Left lung (tissue), 10 donors: ENCODE data around the gene FOXK2. TPM values are rescaled to one million over a fixed set of nuclear protein-coding genes. Genes with fewer than 3 reads are reported as not detected.

Source experiments
- ATAC-seq: fragments of 200-7000 bp; cut with Tn5 transposase; one replicate; pipeline ENCODE4 v1.9.1; 2020; ENCODE audit warnings: moderate library complexity
- DNase-seq, 4 donors: peaks; one replicate each; pipeline ENCODE4 v3.0.0-alpha.2; 2013 to 2020
- H3K27ac ChIP-seq, 2 donors: fragments of 200-600 bp; sonication (generic) in 1 of 2; one replicate each; pipeline versions ENCODE4 v1.5.0 to v1.8.0; 2020 to 2021
- H3K27me3 ChIP-seq, 2 donors: fragments of 200-600 bp; sonication (generic) in 1 of 2; one replicate each; pipeline versions ENCODE4 v1.5.0 to v1.8.0; 2020 to 2021
- H3K36me3 ChIP-seq, 2 donors: fragments of 200-600 bp; sonication (generic) in 1 of 2; one replicate each; pipeline versions ENCODE4 v1.5.0 to v1.8.0; 2020 to 2021
- H3K4me1 ChIP-seq, 2 donors: fragments of 200-600 bp; one replicate each; pipeline ENCODE4 v1.8.0; 2021
- H3K4me3 ChIP-seq, 2 donors: fragments of 200-600 bp; sonication (generic) in 1 of 2; one replicate each; pipeline versions ENCODE4 v1.5.0 to v1.8.0; 2020 to 2021; ENCODE audit warnings: mild to moderate bottlenecking in 1 of 2
- H3K9me3 ChIP-seq, 2 donors: fragments of 200-600 bp; sonication (generic) in 1 of 2; one replicate each; pipeline versions ENCODE4 v1.5.0 to v1.8.0; 2020 to 2021
- intact Hi-C, 2 donors: fragments of 100-400 bp; cut with DNase I; formaldehyde crosslinking; loops; one replicate each; pipeline versions ENCODE4 v1.11.2 to v1.14.2; 2022
- polyA plus RNA-seq, 6 donors: library from polyadenylated mRNA; unstranded; fragments of 120-200 nt; gene quantifications; one replicate each; pipeline ENCODE4 v1.2.1, GENCODE V29; 2013; ENCODE audit not compliant: insufficient read length in 6 of 6
- total RNA-seq, 2 donors: library from RNA; stranded (reverse); fragmentation: NEBNext Ultra II Directional; extraction: Animal tissue kit (Norgen Biotek cat#: 25700); gene quantifications; one replicate each; pipeline ENCODE4 v1.2.1, GENCODE V29; 2021
- TF ChIP-seq, protein P1 (sequence below), 2 donors: fragments of 200-600 bp; sonication (generic) in 1 of 2; IDR thresholded peaks; one replicate each; pipeline versions ENCODE4 v1.5.0 to v1.8.0; 2021; ENCODE audit warnings: antibody characterized with exemption in 2 of 2
- donor health status: DM: no; HTN: yes; CAD: no.
- donor health status: DM: no; HTN: no; CAD: no.

Gene FOXK2
- total and polyA plus RNA-seq, 8 donors: 31.2 to 57.0 (median 38.1) TPM

DNA sequence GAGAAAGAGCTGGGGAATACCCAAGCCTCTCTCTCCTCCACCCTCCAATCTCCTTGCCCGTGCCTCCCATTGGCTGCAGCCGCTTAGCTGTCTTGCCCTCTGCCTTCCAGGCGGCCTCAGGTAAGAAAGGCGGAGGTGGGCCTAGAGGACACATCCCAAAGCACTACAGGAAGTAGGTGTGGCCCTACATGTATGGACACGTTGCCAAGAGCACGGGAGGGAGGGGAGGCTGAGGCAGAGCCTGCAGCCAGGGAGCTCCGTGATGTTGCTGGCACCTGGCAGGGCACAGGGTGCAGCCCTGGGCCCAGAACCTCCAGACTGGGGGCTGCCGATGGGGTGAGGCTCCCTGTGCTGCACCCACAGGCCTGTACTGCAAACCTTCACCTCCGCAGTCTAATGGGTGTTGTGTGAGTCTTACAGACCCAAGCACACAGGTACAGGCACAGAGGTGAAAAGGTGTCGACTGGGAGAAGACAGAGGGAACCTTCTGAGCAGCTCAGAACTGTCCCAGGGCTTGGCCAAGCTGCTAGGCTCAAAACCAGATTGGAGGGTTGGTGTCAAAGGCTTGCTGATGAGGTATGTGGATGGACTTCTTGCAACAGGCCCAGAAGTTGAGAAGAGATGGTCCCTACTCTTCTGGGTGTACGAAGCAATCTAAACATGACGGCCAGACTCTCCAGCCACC lies 23.5 kb upstream of the FOXK2 start:
- DNase-seq (no peak), ATAC-seq (no peak)
- Histone ChIP-seq H3K36me3 (no peaks in the 10 kb centered on the region), H3K4me1 (peaks cover 5 to 39% of the 10 kb centered on the region in 2 donors), H3K27ac (peak overlapping the region; percentile 84 to 87), H3K27me3 (no peaks in the 10 kb centered on the region), H3K4me3 (peak overlapping the region in 1 of 2 donors; percentile 60), H3K9me3 (no peaks in the 10 kb centered on the region)
- intact Hi-C loops: no loop called here
- TF ChIP-seq, protein P1, sequence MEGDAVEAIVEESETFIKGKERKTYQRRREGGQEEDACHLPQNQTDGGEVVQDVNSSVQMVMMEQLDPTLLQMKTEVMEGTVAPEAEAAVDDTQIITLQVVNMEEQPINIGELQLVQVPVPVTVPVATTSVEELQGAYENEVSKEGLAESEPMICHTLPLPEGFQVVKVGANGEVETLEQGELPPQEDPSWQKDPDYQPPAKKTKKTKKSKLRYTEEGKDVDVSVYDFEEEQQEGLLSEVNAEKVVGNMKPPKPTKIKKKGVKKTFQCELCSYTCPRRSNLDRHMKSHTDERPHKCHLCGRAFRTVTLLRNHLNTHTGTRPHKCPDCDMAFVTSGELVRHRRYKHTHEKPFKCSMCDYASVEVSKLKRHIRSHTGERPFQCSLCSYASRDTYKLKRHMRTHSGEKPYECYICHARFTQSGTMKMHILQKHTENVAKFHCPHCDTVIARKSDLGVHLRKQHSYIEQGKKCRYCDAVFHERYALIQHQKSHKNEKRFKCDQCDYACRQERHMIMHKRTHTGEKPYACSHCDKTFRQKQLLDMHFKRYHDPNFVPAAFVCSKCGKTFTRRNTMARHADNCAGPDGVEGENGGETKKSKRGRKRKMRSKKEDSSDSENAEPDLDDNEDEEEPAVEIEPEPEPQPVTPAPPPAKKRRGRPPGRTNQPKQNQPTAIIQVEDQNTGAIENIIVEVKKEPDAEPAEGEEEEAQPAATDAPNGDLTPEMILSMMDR (IDR thresholded peaks at IDR 0.05): no peak

DNA sequence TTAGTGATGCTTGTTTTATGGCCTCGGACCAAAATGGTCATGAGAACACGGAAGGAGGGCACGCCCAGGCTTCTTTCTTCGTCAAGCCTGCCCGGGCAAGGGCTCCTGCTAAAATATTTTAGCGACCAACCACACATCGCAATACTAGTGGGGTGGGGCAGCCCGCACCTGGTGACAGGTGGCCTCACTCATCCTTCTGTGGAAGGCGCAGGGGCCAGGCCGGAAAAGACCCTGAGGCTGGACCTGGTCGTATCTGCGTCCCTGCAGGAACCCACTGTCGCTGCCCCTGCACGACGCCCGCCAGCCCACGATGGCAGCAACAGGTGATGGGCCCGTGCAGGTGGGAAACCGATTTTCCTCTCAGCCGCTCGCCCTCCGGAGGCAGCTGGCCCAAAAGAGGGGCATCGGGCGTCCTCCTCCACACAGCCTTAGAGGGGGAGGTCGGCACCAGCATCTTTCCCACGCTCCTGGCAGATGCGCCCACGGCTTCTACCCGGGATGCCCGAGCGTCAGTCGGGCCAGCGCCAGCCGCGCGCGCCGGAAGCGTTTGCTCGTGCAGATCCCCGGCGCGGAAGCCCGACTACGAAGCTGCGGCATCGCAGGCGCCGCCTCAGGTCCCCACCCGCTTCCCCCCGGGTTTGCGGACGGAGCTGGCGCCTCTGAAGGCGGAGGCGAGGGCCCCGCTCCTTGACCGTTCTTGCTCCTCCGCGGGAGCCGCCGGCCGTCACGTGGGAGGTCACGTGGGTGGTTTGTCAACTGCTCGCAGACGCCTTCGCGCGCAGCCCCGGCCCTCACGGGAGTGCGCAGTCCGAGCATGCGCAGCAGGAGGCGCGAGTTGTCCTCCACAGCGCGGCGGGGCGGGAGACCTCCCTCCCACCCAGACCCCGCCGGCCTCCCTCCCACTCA lies 22.8 kb upstream of the FOXK2 start:
- ATAC-seq (peak; percentile 83), DNase-seq (peak; percentile 93 to 100 (median 98))
- Histone ChIP-seq H3K4me3 (peak overlapping the region; percentile 49 to 60), H3K27me3 (no peaks in the 10 kb centered on the region), H3K36me3 (no peaks in the 10 kb centered on the region), H3K27ac (peak overlapping the region; percentile 84 to 87), H3K4me1 (peaks cover 5 to 39% of the 10 kb centered on the region in 2 donors), H3K9me3 (no peaks in the 10 kb centered on the region)
- intact Hi-C loops: no loop called here
- TF ChIP-seq, protein P1 (IDR thresholded peaks at IDR 0.05): no peak

DNA sequence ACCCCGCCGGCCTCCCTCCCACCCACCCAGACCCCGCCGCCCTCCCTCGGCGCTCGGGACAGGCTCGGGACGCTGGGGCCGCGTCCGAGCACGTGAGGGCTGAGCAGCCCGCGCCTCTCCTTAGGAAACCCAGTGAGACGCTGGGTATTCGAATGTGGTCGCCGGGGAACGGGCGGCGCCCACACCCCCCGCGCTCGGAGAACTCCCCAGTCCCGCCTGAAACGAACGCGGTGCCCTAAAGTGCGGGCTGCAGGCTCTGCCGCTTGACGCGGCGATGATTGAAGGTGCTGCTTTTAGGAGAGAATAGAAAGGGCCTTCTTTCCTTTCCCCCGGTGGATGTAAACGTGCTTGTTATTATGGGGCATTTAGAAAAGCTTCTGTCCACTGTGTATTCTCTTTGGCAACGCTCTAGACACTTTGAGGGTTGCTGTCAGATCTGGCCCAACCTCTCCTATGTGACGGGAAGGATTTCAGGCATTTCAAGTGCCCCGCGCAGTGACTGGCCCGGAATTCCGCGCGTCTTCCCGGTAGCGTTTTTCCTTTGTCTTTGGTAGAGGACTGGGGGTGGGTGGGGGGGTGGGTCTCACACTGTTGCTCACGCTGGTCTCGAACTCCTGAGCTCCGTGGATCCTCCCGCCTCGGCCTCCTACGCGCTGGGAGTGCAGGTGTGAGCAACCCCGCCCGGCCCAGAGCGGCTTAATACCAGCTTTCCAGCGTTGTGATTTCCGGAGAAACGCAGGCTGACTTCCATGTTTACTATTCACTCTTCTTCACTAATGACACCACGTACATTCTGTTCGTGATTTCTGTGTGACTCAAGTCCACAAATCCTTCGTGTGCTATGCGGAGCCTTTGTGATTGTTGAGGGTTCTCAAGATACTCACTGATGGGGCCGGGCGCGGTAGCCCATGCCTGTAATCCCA lies 21.8 kb upstream of the FOXK2 start:
- intact Hi-C loops: no loop called here
- Histone ChIP-seq H3K4me3 (peak overlapping the region; percentile 49 to 60), H3K36me3 (no peaks in the 10 kb centered on the region), H3K9me3 (no peaks in the 10 kb centered on the region), H3K27me3 (no peaks in the 10 kb centered on the region), H3K4me1 (peaks cover 5 to 39% of the 10 kb centered on the region in 2 donors), H3K27ac (peak overlapping the region; percentile 84 to 87)
- DNase-seq (peak in 3 of 4 donors; percentile 47 to 85 (median 70)), ATAC-seq (peak; percentile 51)
- TF ChIP-seq, protein P1 (IDR thresholded peaks at IDR 0.05): no peak

DNA sequence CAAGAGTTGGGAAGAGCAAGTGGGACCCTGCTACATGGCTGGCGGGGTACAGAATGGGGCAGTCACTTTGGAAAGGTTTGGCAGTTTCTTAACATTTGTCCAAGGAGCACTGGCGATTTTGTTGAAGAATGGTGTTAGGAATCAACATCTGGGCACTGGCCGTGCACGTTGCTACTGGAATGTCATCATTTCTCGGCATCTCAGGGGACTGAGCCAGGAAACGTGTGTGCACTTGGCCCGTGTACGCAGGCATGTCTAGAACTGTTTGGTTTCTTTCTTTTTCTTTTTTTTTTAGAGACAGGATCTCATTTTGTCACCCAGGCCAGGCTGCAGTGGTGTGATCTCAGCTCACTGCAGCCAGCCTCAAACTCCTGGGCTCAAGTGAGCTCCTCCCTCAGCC lies 17.3 kb upstream of the FOXK2 start:
- no peak overlapping the region for H3K4me3 ChIP-seq
- H3K27me3 ChIP-seq: no peaks in the 10 kb centered on the region
- H3K27ac ChIP-seq: no peak overlapping the region
- H3K4me1 ChIP-seq: peaks cover 0 to 23% of the 10 kb centered on the region in 2 donors
- TF ChIP-seq, protein P1 (IDR thresholded peaks at IDR 0.05): no peak
- ATAC-seq (no peak), DNase-seq (no peak)
- no peaks in the 10 kb centered on the region for H3K9me3 ChIP-seq
- intact Hi-C loops: no loop called here
- no peaks in the 10 kb centered on the region for H3K36me3 ChIP-seq
